ENCODE data around the gene CHRDL1. TPM values are rescaled to one million over a fixed set of nuclear protein-coding genes. Genes with fewer than 3 reads are reported as not detected.

The CHRDL1 gene
- total and polyA plus RNA-seq, 2 donors (not counting 3 experiments of a cell fraction or from before 2014, with no cell fraction given): not detected

DNA sequence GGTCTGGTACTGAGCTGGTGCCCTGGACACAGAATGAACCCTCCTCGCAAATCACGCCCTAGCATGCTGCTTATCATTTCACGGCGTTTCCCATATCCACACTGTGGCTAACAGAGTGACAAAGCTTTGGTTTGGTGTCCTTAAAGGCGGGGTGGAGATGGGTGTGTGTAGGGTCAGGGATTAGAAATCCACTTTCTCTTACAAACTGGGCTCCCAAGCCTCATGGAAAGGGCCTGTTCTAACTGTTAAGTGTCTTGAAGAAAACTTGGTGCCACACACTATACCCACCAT, 735 bp upstream of the CHRDL1 start:
- Histone ChIP-seq H3K27me3 (ENCODE audit: control insufficient read depth in 2 of 2, insufficient read depth in 2 of 2, low read length in 2 of 2) (no peaks in the 10 kb centered on the region), H3K4me3 (replicated peaks in 1 of 3; ENCODE audit: insufficient read depth in 1 of 3, low read depth in 1 of 3, low read length in 3 of 3) (no peak overlapping the region), H4K20me1 (replicated peaks; ENCODE audit: control insufficient read depth, extremely low read depth, insufficient read depth, low read length) (no peaks in the 10 kb centered on the region), H2AFZ (ENCODE audit: low read depth, low read length) (no peak overlapping the region), H3K27ac (ENCODE audit: insufficient read depth, low read depth, low read length) (no peak overlapping the region), H3K36me3 (ENCODE audit: control insufficient read depth in 2 of 2, extremely low read depth in 1 of 2, insufficient read depth in 2 of 2, low read length in 2 of 2) (no peaks in the 10 kb centered on the region), H3K9ac (replicated peaks; ENCODE audit: extremely low read depth, insufficient read depth, low read length) (no peak overlapping the region), H3K9me1 (replicated peaks; ENCODE audit: control insufficient read depth, extremely low read depth, insufficient read depth, low read length) (no peaks in the 10 kb centered on the region), H3K9me3 (replicated peaks; ENCODE audit: control insufficient read depth, insufficient read depth, low read length) (no peaks in the 10 kb centered on the region), H3K79me2 (ENCODE audit: control insufficient read depth, insufficient read depth, low read length) (no peaks in the 10 kb centered on the region), H3K4me1 (ENCODE audit: control insufficient read depth, extremely low read depth, insufficient read depth, low read length) (no peaks in the 10 kb centered on the region), H3K4me2 (ENCODE audit: insufficient read depth, low read length) (no peak overlapping the region)
- ChIA-PET CTCF (interaction anchor here (0.8 kb wide), 1 partner anchor 51 kb away, joined by 3 read pairs; no protein-coding TSS in a partner anchor), POLR2A (no interaction called here)
- no TSS peak for BruUV-seq (replicated peaks)
- dilution Hi-C loops (cut with MboI; ENCODE audit: extremely low pct_ligation_motif_present, low sequenced_read_pairs) (no loop called here), intact Hi-C loops (cut with micrococcal nuclease) (no loop called here)
- no peak for TF ChIP-seq MYC (IDR thresholded peaks at IDR 0.05; ENCODE audit: low read depth, low read length)
- TF ChIP-seq, protein P1, sequence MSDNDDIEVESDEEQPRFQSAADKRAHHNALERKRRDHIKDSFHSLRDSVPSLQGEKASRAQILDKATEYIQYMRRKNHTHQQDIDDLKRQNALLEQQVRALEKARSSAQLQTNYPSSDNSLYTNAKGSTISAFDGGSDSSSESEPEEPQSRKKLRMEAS (IDR thresholded peaks at IDR 0.05; ENCODE audit: insufficient read depth, insufficient read length): no peak
- TF ChIP-seq, protein P2, sequence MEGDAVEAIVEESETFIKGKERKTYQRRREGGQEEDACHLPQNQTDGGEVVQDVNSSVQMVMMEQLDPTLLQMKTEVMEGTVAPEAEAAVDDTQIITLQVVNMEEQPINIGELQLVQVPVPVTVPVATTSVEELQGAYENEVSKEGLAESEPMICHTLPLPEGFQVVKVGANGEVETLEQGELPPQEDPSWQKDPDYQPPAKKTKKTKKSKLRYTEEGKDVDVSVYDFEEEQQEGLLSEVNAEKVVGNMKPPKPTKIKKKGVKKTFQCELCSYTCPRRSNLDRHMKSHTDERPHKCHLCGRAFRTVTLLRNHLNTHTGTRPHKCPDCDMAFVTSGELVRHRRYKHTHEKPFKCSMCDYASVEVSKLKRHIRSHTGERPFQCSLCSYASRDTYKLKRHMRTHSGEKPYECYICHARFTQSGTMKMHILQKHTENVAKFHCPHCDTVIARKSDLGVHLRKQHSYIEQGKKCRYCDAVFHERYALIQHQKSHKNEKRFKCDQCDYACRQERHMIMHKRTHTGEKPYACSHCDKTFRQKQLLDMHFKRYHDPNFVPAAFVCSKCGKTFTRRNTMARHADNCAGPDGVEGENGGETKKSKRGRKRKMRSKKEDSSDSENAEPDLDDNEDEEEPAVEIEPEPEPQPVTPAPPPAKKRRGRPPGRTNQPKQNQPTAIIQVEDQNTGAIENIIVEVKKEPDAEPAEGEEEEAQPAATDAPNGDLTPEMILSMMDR (IDR thresholded peaks at IDR 0.05; ENCODE audit: extremely low read depth in 1 of 2, insufficient read depth in 1 of 2, low read depth in 1 of 2, low read length in 2 of 2): no peak
- TF ChIP-seq GATA2 (IDR thresholded peaks at IDR 0.05; ENCODE audit: insufficient read depth, insufficient read length, low read depth, low read length): no peak
- no peak for TF ChIP-seq EZH2 (IDR thresholded peaks at IDR 0.05; ENCODE audit: borderline replicate concordance, low read depth, low read length, severe bottlenecking)
- no peak for TF ChIP-seq POLR2AphosphoS5 (IDR thresholded peaks at IDR 0.05; ENCODE audit: insufficient read depth, low read depth, low read length)
- TF ChIP-seq FOS (IDR thresholded peaks at IDR 0.05; ENCODE audit: borderline replicate concordance, insufficient read depth, low read length): no peak
- no peak for TF ChIP-seq POLR2A (IDR thresholded peaks at IDR 0.05; ENCODE audit: low read depth, low read length)
- no peak for TF ChIP-seq JUN (IDR thresholded peaks at IDR 0.05; ENCODE audit: borderline replicate concordance, insufficient read depth, insufficient read length, low read depth)
- no peak for FAIRE-seq
- DNase-seq (ENCODE audit: low read depth, low spot score): no peak

Measured in endothelial cell of umbilical vein (primary cell).